Astrocyte (in vitro differentiated cells and primary cell): ENCODE data around the gene ZHX3. TPM values are rescaled to one million over a fixed set of nuclear protein-coding genes. Genes with fewer than 3 reads are reported as not detected.

Experiments
- DNase-seq: peaks from one replicate; pipeline ENCODE4 v3.0.0-alpha.2; 2010; ENCODE audit warnings: low read depth
- FAIRE-seq: peaks from 2 replicates; lab custom pipeline; 2011; peaks lifted over from hg19 to GRCh38; lab: Jason Lieb, UNC
- H2AFZ ChIP-seq: 2 replicates; pipeline ENCODE4 v1.6.0; 2012; ENCODE audit warnings: low read depth, low read length, inconsistent platforms
- H3K27ac ChIP-seq: 2 replicates; pipeline ENCODE4 v1.5.1; 2011; ENCODE audit warnings: low read depth, low read length, inconsistent platforms
- H3K27me3 ChIP-seq: 2 replicates; pipeline ENCODE4 v1.6.0; 2011; ENCODE audit warnings: low read length, inconsistent platforms; ENCODE audit not compliant: insufficient read depth
- H3K36me3 ChIP-seq: 2 replicates; pipeline ENCODE4 v1.5.1; 2011; ENCODE audit warnings: low read length, inconsistent platforms; ENCODE audit not compliant: insufficient read depth
- H3K4me1 ChIP-seq: 2 replicates; pipeline ENCODE4 v1.5.1; 2011; ENCODE audit warnings: low read length, inconsistent platforms; ENCODE audit not compliant: insufficient read depth
- H3K4me2 ChIP-seq: 2 replicates; pipeline ENCODE4 v1.6.0; 2012; ENCODE audit warnings: low read length, inconsistent platforms
- H3K4me3 ChIP-seq: 2 replicates; pipeline ENCODE4 v1.5.1; 2011; ENCODE audit warnings: low read depth, mild to moderate bottlenecking, low read length, inconsistent platforms; ENCODE audit not compliant: insufficient read depth
- H3K79me2 ChIP-seq: 2 replicates; pipeline ENCODE4 v1.6.0; 2012; ENCODE audit warnings: mild to moderate bottlenecking, low read length, inconsistent platforms; ENCODE audit not compliant: insufficient read depth
- H3K9ac ChIP-seq: 2 replicates; pipeline ENCODE4 v1.6.0; 2012; ENCODE audit warnings: mild to moderate bottlenecking, low read length, inconsistent platforms
- H3K9me3 ChIP-seq: 2 replicates; pipeline ENCODE4 v1.5.1; 2012; ENCODE audit warnings: low read depth, mild to moderate bottlenecking, low read length, inconsistent platforms; ENCODE audit not compliant: insufficient read depth
- H4K20me1 ChIP-seq: 2 replicates; pipeline ENCODE4 v1.6.0; 2012; ENCODE audit warnings: low read length, inconsistent platforms; ENCODE audit not compliant: insufficient read depth
- H3K27ac Mint-ChIP-seq: one replicate; pipeline ENCODE4 v1.8.0; 2021; ENCODE audit warnings: mild to moderate bottlenecking, mixed read lengths; ENCODE audit not compliant: unreplicated experiment
- H3K27me3 Mint-ChIP-seq: one replicate; pipeline ENCODE4 v1.8.0; 2021; ENCODE audit warnings: low read depth, mixed read lengths; ENCODE audit not compliant: unreplicated experiment
- H3K36me3 Mint-ChIP-seq: one replicate; pipeline ENCODE4 v1.8.0; 2021; ENCODE audit warnings: low read depth, mixed read lengths; ENCODE audit not compliant: unreplicated experiment
- H3K4me1 Mint-ChIP-seq: one replicate; pipeline ENCODE4 v1.8.0; 2021; ENCODE audit warnings: low read depth, mixed read lengths; ENCODE audit not compliant: unreplicated experiment
- H3K4me3 Mint-ChIP-seq: one replicate; pipeline ENCODE4 v1.8.0; 2021; ENCODE audit warnings: mild to moderate bottlenecking, moderate library complexity, mixed read lengths; ENCODE audit not compliant: unreplicated experiment
- H3K9me3 Mint-ChIP-seq: one replicate; pipeline ENCODE4 v1.8.0; 2021; ENCODE audit warnings: mild to moderate bottlenecking, mixed read lengths; ENCODE audit not compliant: unreplicated experiment
- CTCF ChIP-seq: IDR thresholded peaks from 2 replicates; pipeline ENCODE4 v1.5.1; 2011; ENCODE audit warnings: low read depth, mild to moderate bottlenecking, inconsistent platforms, low read length, moderate library complexity; ENCODE audit not compliant: insufficient read depth
- EZH2 ChIP-seq: IDR thresholded peaks from 2 replicates; pipeline ENCODE4 v1.6.1; 2012; ENCODE audit warnings: mild to moderate bottlenecking, low read length, inconsistent platforms; ENCODE audit not compliant: insufficient read depth
- total RNA-seq: library from RNA; stranded (reverse); gene quantifications from 2 replicates; pipeline ENCODE4 v1.2.1, GENCODE V29; 2021

The ZHX3 gene
- total RNA-seq, 1 donor from 2014 or later, result 41.6 TPM

GRCh38 chr20:41178495-41178894, 139.0 kb downstream of the ZHX3 start:
- Mint-ChIP-seq H3K4me1 (peaks cover 52% of the 10 kb centered on the region), H3K27ac (peak overlapping the region; percentile 92), H3K36me3 (peaks cover 35% of the 10 kb centered on the region), H3K9me3 (no peaks in the 10 kb centered on the region), H3K4me3 (no peak overlapping the region), H3K27me3 (no peaks in the 10 kb centered on the region)
- Histone ChIP-seq H3K4me2 (no peak overlapping the region), H3K36me3 (peaks cover 23% of the 10 kb centered on the region), H2AFZ (no peak overlapping the region), H3K27ac (peak overlapping the region; percentile 72), H3K4me3 (no peak overlapping the region), H3K9me3 (no peaks in the 10 kb centered on the region), H3K9ac (no peak overlapping the region), H4K20me1 (peaks cover 21% of the 10 kb centered on the region), H3K27me3 (no peaks in the 10 kb centered on the region), H3K79me2 (peaks cover 11% of the 10 kb centered on the region), H3K4me1 (peaks cover 31% of the 10 kb centered on the region)
- FAIRE-seq (no peak), DNase-seq (no peak)
- TF ChIP-seq CTCF (no peak), EZH2 (no peak)

GRCh38 chr20:41177636-41178035, 139.9 kb downstream of the ZHX3 start:
- H3K4me1 ChIP-seq, result peaks cover 31% of the 10 kb centered on the region
- H3K36me3 Mint-ChIP-seq, result peaks cover 41% of the 10 kb centered on the region
- peak overlapping the region; percentile 59 for H3K4me2 ChIP-seq
- peak overlapping the region; percentile 92 for H3K27ac Mint-ChIP-seq
- no peaks in the 10 kb centered on the region for H3K9me3 Mint-ChIP-seq
- H2AFZ ChIP-seq, result no peak overlapping the region
- FAIRE-seq (peak; percentile 83), DNase-seq (peak; percentile 91)
- peak overlapping the region; percentile 72 for H3K27ac ChIP-seq
- H3K4me1 Mint-ChIP-seq, result peaks cover 52% of the 10 kb centered on the region
- no peaks in the 10 kb centered on the region for H3K9me3 ChIP-seq
- peaks cover 11% of the 10 kb centered on the region for H3K79me2 ChIP-seq
- TF ChIP-seq EZH2, result no peak
- no peak for TF ChIP-seq CTCF
- H3K9ac ChIP-seq, result peak overlapping the region; percentile 47
- peaks cover 27% of the 10 kb centered on the region for H4K20me1 ChIP-seq
- peaks cover 29% of the 10 kb centered on the region for H3K36me3 ChIP-seq
- no peak overlapping the region for H3K4me3 Mint-ChIP-seq
- H3K27me3 ChIP-seq, result no peaks in the 10 kb centered on the region
- no peaks in the 10 kb centered on the region for H3K27me3 Mint-ChIP-seq
- no peak overlapping the region for H3K4me3 ChIP-seq

- no peaks in the 10 kb centered on the region for H3K27me3 Mint-ChIP-seq
- DNase-seq, result no peak
- H3K79me2 ChIP-seq, result peaks cover 11% of the 10 kb centered on the region
- H3K4me1 ChIP-seq, result peaks cover 31% of the 10 kb centered on the region
- no peaks in the 10 kb centered on the region for H3K27me3 ChIP-seq
- peaks cover 49% of the 10 kb centered on the region for H3K4me1 Mint-ChIP-seq
- no peak for FAIRE-seq
- peak overlapping the region; percentile 59 for H3K4me2 ChIP-seq
- H3K4me3 ChIP-seq, result no peak overlapping the region
- H3K9me3 ChIP-seq, result no peaks in the 10 kb centered on the region
- H3K9me3 Mint-ChIP-seq, result no peaks in the 10 kb centered on the region
- H3K36me3 ChIP-seq, result peaks cover 30% of the 10 kb centered on the region
- peak overlapping the region; percentile 34 for H3K4me3 Mint-ChIP-seq
- peaks cover 38% of the 10 kb centered on the region for H3K36me3 Mint-ChIP-seq
- peak overlapping the region; percentile 43 for H3K27ac Mint-ChIP-seq
- H2AFZ ChIP-seq, result no peak overlapping the region
- peak overlapping the region; percentile 72 for H3K27ac ChIP-seq
- H4K20me1 ChIP-seq, result peaks cover 31% of the 10 kb centered on the region
- no peak for TF ChIP-seq EZH2
- no peak for TF ChIP-seq CTCF
- peak overlapping the region; percentile 47 for H3K9ac ChIP-seq
Measured at GRCh38 chr20:41176711-41177552, 140.6 kb downstream of the ZHX3 start.
